Testis (tissue), 2 donors: ENCODE data around the gene DIP2B.

ENCODE experiments used
- POLR2A ChIP-seq: fragments of 450-650 bp; IDR thresholded peaks from one replicate; pipeline ENCODE4 v1.6.1; 2017; ENCODE audit warnings: antibody characterized with exemption, mild to moderate bottlenecking, moderate library complexity
- TF ChIP-seq, protein P1 (sequence below), 3 experiments: fragments of 450-650 bp in 2 of 3; fragments of 200-600 bp in 1 of 3; sonication (generic) in 1 of 3; IDR thresholded peaks; one replicate each; pipeline ENCODE4 v1.5.1; 2016 to 2019; ENCODE audit warnings: antibody characterized with exemption in 3 of 3, mild to moderate bottlenecking in 2 of 3, moderate library complexity in 1 of 3

DNA sequence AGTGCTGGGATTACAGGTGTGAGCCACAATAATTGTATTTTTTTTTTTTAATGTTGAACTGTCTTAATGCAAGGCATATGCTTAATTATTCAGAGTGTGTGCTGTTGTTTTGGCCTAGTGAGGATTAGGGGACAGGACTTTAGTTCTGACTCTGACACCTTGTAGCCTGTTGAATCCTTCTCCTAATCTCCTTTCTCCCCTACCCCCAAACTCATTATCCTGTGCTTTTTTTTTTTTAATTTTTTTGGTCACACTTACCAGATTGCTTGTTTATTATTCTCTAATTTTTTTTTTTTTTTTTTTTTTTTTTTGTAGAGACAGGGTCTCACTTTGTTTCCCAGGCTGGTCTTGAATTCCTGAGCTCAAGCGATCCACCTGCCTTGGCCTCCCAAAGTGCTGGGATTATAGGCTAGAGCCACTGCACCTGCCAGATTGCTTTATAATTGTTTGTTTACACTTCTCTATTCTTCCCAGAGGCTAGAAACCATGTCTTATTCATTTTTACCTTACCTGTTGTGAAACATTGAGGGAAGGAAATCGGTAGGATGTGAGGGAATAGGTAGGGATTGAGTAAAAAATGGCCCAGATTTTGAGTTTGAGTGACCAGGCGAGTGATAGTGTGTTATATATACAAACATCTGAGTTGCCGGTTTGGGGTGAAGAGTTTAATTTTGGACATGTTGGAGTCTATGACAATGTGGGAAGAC lies 32.2 kb downstream of the DIP2B start:
- TF ChIP-seq POLR2A = no peak
- TF ChIP-seq, protein P1, sequence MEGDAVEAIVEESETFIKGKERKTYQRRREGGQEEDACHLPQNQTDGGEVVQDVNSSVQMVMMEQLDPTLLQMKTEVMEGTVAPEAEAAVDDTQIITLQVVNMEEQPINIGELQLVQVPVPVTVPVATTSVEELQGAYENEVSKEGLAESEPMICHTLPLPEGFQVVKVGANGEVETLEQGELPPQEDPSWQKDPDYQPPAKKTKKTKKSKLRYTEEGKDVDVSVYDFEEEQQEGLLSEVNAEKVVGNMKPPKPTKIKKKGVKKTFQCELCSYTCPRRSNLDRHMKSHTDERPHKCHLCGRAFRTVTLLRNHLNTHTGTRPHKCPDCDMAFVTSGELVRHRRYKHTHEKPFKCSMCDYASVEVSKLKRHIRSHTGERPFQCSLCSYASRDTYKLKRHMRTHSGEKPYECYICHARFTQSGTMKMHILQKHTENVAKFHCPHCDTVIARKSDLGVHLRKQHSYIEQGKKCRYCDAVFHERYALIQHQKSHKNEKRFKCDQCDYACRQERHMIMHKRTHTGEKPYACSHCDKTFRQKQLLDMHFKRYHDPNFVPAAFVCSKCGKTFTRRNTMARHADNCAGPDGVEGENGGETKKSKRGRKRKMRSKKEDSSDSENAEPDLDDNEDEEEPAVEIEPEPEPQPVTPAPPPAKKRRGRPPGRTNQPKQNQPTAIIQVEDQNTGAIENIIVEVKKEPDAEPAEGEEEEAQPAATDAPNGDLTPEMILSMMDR (IDR thresholded peaks at IDR 0.05) = no peak
